Naive B cell (primary cell): ENCODE measurements around the gene GARIN6. TPM values are rescaled to one million over a fixed set of nuclear protein-coding genes. Genes with fewer than 3 reads are reported as not detected.
"Not testable (repeated sequence)": the region's sequence is repeated elsewhere in the genome, so short reads cannot be mapped to it uniquely, and the experiment has no call there.

Source experiments
- ATAC-seq, 2 donors: fragments of 150-1000 bp; cut with Tn5 transposase; 2 replicates each; pipeline ENCODE4 v1.10.0; 2021; ENCODE audit warnings: low read depth in 2 of 2, mild to moderate bottlenecking in 2 of 2, moderate library complexity in 2 of 2
- DNase-seq: peaks from one replicate; pipeline ENCODE4 v3.0.0; 2022
- H3K27ac Mint-ChIP-seq, 6 donors: one replicate each; pipeline ENCODE4 v1.8.0; 2020 to 2022; ENCODE audit warnings: mild to moderate bottlenecking in 6 of 6, mixed read lengths in 6 of 6, moderate library complexity in 5 of 6, inconsistent platforms in 2 of 6
- H3K27me3 Mint-ChIP-seq, 3 donors: one replicate each; pipeline ENCODE4 v1.8.0; 2021 to 2022; ENCODE audit warnings: mixed read lengths in 3 of 3, mild to moderate bottlenecking in 1 of 3
- H3K36me3 Mint-ChIP-seq, 2 donors: one replicate each; pipeline ENCODE4 v1.8.0; 2020 to 2022; ENCODE audit warnings: mixed read lengths in 2 of 2, inconsistent platforms in 1 of 2, mild to moderate bottlenecking in 1 of 2
- H3K4me1 Mint-ChIP-seq, 3 donors: one replicate each; pipeline ENCODE4 v1.8.0; 2020 to 2022; ENCODE audit warnings: mixed read lengths in 3 of 3, inconsistent platforms in 1 of 3, mild to moderate bottlenecking in 1 of 3, moderate library complexity in 1 of 3
- H3K4me3 Mint-ChIP-seq, 8 donors: one replicate each; pipeline ENCODE4 v1.8.0; 2020 to 2022; ENCODE audit warnings: mild to moderate bottlenecking in 8 of 8, mixed read lengths in 8 of 8, moderate library complexity in 8 of 8, inconsistent platforms in 2 of 8
- H3K9me3 Mint-ChIP-seq, 7 donors: one replicate each; pipeline ENCODE4 v1.8.0; 2020 to 2022; ENCODE audit warnings: mixed read lengths in 7 of 7, mild to moderate bottlenecking in 5 of 7, inconsistent platforms in 2 of 7, moderate library complexity in 1 of 7
- polyA plus RNA-seq, 6 donors: library from polyadenylated mRNA; unstranded; fragments of 300-500 nt; fragmentation: Illumina TruSeq; gene quantifications; one replicate each; pipeline ENCODE4 v1.2.3, GENCODE V29; 2021; ENCODE audit warnings: low read depth in 6 of 6

GARIN6 gene
- not detected for polyA plus RNA-seq

GRCh38 chr12:99647453-99647852, at the start of gene GARIN6:
TSS of gene GARIN6 (plus strand) at chr12:99647753. CDS start at chr12:99648175, 422 bp downstream.
- Mint-ChIP-seq H3K9me3 (peaks cover 0 to 4% (median 0%) of the 10 kb centered on the region in 7 donors), H3K4me1 (no peaks in the 10 kb centered on the region), H3K27ac (no peak within 1 kb of the TSS), H3K36me3 (no peaks in the 10 kb centered on the region), H3K27me3 (peaks cover 0 to 5% (median 0%) of the 10 kb centered on the region in 3 donors), H3K4me3 (no peak within 1 kb of the TSS)
- no peak for ATAC-seq
- DNase-seq: no peak

- no peak overlapping the region for H3K27ac Mint-ChIP-seq
- H3K36me3 Mint-ChIP-seq: no peaks in the 10 kb centered on the region
- DNase-seq (no peak), ATAC-seq (no peak)
- H3K4me1 Mint-ChIP-seq: no peaks in the 10 kb centered on the region
- H3K27me3 Mint-ChIP-seq: no peaks in the 10 kb centered on the region
- no peak overlapping the region for H3K4me3 Mint-ChIP-seq
- H3K9me3 Mint-ChIP-seq: peaks cover 0 to 1% (median 0%) of the 10 kb centered on the region in 7 donors
Measured at GRCh38 chr12:99598785-99599184, 48.8 kb upstream of the GARIN6 start.

- ATAC-seq (no peak), DNase-seq (no peak)
- peaks cover 0 to 1% (median 0%) of the 10 kb centered on the region in 7 donors for H3K9me3 Mint-ChIP-seq
- no peak overlapping the region for H3K27ac Mint-ChIP-seq
- no peaks in the 10 kb centered on the region for H3K36me3 Mint-ChIP-seq
- H3K27me3 Mint-ChIP-seq: no peaks in the 10 kb centered on the region
- H3K4me1 Mint-ChIP-seq: no peaks in the 10 kb centered on the region
- H3K4me3 Mint-ChIP-seq: no peak overlapping the region
Measured at GRCh38 chr12:99600388-99600787, 47.2 kb upstream of the GARIN6 start.

- H3K27ac Mint-ChIP-seq: no peak overlapping the region
- ATAC-seq (no peak), DNase-seq (no peak)
- H3K4me3 Mint-ChIP-seq: no peak overlapping the region
- peaks cover 0 to 4% (median 0%) of the 10 kb centered on the region in 7 donors for H3K9me3 Mint-ChIP-seq
- H3K4me1 Mint-ChIP-seq: no peaks in the 10 kb centered on the region
- H3K36me3 Mint-ChIP-seq: no peaks in the 10 kb centered on the region
- H3K27me3 Mint-ChIP-seq: peaks cover 0 to 3% (median 0%) of the 10 kb centered on the region in 3 donors
Measured at GRCh38 chr12:99609455-99610181, 37.9 kb upstream of the GARIN6 start.

GRCh38 chr12:99611117-99611516, 36.4 kb upstream of the GARIN6 start:
- no peaks in the 10 kb centered on the region for H3K36me3 Mint-ChIP-seq
- ATAC-seq (no peak), DNase-seq (no peak)
- H3K9me3 Mint-ChIP-seq: peaks cover 0 to 4% (median 0%) of the 10 kb centered on the region in 7 donors
- H3K4me3 Mint-ChIP-seq: no peak overlapping the region
- no peaks in the 10 kb centered on the region for H3K4me1 Mint-ChIP-seq
- no peak overlapping the region for H3K27ac Mint-ChIP-seq
- H3K27me3 Mint-ChIP-seq: peaks cover 0 to 3% (median 0%) of the 10 kb centered on the region in 3 donors

GRCh38 chr12:99611599-99611998, 36.0 kb upstream of the GARIN6 start:
- no peak for DNase-seq
- H3K9me3 Mint-ChIP-seq: peaks cover 0 to 4% (median 0%) of the 10 kb centered on the region in 7 donors
- no peaks in the 10 kb centered on the region for H3K36me3 Mint-ChIP-seq
- no peaks in the 10 kb centered on the region for H3K4me1 Mint-ChIP-seq
- no peak overlapping the region for H3K27ac Mint-ChIP-seq
- no peak for ATAC-seq
- peaks cover 0 to 3% (median 0%) of the 10 kb centered on the region in 3 donors for H3K27me3 Mint-ChIP-seq
- H3K4me3 Mint-ChIP-seq: no peak overlapping the region

GRCh38 chr12:99618657-99619056, 28.9 kb upstream of the GARIN6 start:
- no peak overlapping the region for H3K4me3 Mint-ChIP-seq
- no peak overlapping the region for H3K27ac Mint-ChIP-seq
- DNase-seq: no peak
- peaks cover 4 to 23% (median 9%) of the 10 kb centered on the region in 7 donors for H3K9me3 Mint-ChIP-seq
- ATAC-seq: no peak
- peaks cover 0 to 13% (median 0%) of the 10 kb centered on the region in 3 donors for H3K27me3 Mint-ChIP-seq
- H3K4me1 Mint-ChIP-seq: no peaks in the 10 kb centered on the region
- H3K36me3 Mint-ChIP-seq: no peaks in the 10 kb centered on the region

- DNase-seq (no peak), ATAC-seq (no peak)
- Mint-ChIP-seq H3K9me3 (peaks cover 4 to 23% (median 9%) of the 10 kb centered on the region in 7 donors), H3K4me1 (no peaks in the 10 kb centered on the region), H3K36me3 (no peaks in the 10 kb centered on the region), H3K27ac (peak overlapping the region in 1 of 6 donors; percentile 50), H3K27me3 (peaks cover 0 to 13% (median 0%) of the 10 kb centered on the region in 3 donors), H3K4me3 (no peak overlapping the region)
Measured at GRCh38 chr12:99619389-99620158, 28.0 kb upstream of the GARIN6 start.

- Mint-ChIP-seq H3K4me3 (no peak overlapping the region), H3K36me3 (no peaks in the 10 kb centered on the region), H3K4me1 (no peaks in the 10 kb centered on the region), H3K27me3 (peaks cover 0 to 13% (median 0%) of the 10 kb centered on the region in 3 donors), H3K9me3 (peaks cover 4 to 23% (median 9%) of the 10 kb centered on the region in 7 donors), H3K27ac (peak overlapping the region in 1 of 6 donors; percentile 50)
- no peak for ATAC-seq
- no peak for DNase-seq
Measured at GRCh38 chr12:99620159-99620479, 27.4 kb upstream of the GARIN6 start.

- ATAC-seq, H3K36me3 Mint-ChIP-seq, H3K4me3 Mint-ChIP-seq, DNase-seq, H3K4me1 Mint-ChIP-seq, H3K27ac Mint-ChIP-seq: not testable (repeated sequence)
- H3K9me3 Mint-ChIP-seq: peaks cover 0 to 23% (median 9%) of the 10 kb centered on the region in 7 donors
- peaks cover 0 to 13% (median 0%) of the 10 kb centered on the region in 3 donors for H3K27me3 Mint-ChIP-seq
Measured at GRCh38 chr12:99624591-99624990, 23.0 kb upstream of the GARIN6 start.

GRCh38 chr12:99627459-99627858, 20.1 kb upstream of the GARIN6 start:
- Mint-ChIP-seq H3K4me3 (no peak overlapping the region), H3K36me3 (no peaks in the 10 kb centered on the region), H3K9me3 (peaks cover 0 to 5% (median 0%) of the 10 kb centered on the region in 7 donors), H3K4me1 (no peaks in the 10 kb centered on the region), H3K27ac (no peak overlapping the region), H3K27me3 (peaks cover 0 to 3% (median 0%) of the 10 kb centered on the region in 3 donors)
- ATAC-seq: no peak
- DNase-seq: no peak

- no peak for ATAC-seq
- Mint-ChIP-seq H3K27ac (no peak overlapping the region), H3K4me1 (no peaks in the 10 kb centered on the region), H3K36me3 (no peaks in the 10 kb centered on the region), H3K9me3 (peaks cover 0 to 4% (median under 1%) of the 10 kb centered on the region in 7 donors), H3K4me3 (no peak overlapping the region), H3K27me3 (peaks cover 0 to 5% (median 0%) of the 10 kb centered on the region in 3 donors)
- no peak for DNase-seq
Measured at GRCh38 chr12:99644629-99645028, 2.9 kb upstream of the GARIN6 start.

- peaks cover 0 to 3% (median 0%) of the 10 kb centered on the region in 7 donors for H3K9me3 Mint-ChIP-seq
- H3K27ac Mint-ChIP-seq: no peak overlapping the region
- ATAC-seq: no peak
- no peaks in the 10 kb centered on the region for H3K4me1 Mint-ChIP-seq
- H3K36me3 Mint-ChIP-seq: no peaks in the 10 kb centered on the region
- DNase-seq: no peak
- no peak overlapping the region for H3K4me3 Mint-ChIP-seq
- H3K27me3 Mint-ChIP-seq: peaks cover 0 to 5% (median 0%) of the 10 kb centered on the region in 3 donors
Measured at GRCh38 chr12:99648183-99648582, 630 bp downstream of the GARIN6 start.

- H3K27me3 Mint-ChIP-seq: no peaks in the 10 kb centered on the region
- H3K4me1 Mint-ChIP-seq: no peaks in the 10 kb centered on the region
- no peak for ATAC-seq
- H3K27ac Mint-ChIP-seq: no peak overlapping the region
- H3K36me3 Mint-ChIP-seq: no peaks in the 10 kb centered on the region
- no peaks in the 10 kb centered on the region for H3K9me3 Mint-ChIP-seq
- DNase-seq: no peak
- H3K4me3 Mint-ChIP-seq: no peak overlapping the region
Measured at GRCh38 chr12:99649551-99649950, 2.0 kb downstream of the GARIN6 start.
